ENCODE data around the gene ANXA3.
"Not testable (repeated sequence)": the region's sequence is repeated elsewhere in the genome, so short reads cannot be mapped to it uniquely, and the experiment has no call there.

ANXA3 gene

GRCh38 chr4:78551420-78552351 is at the start of gene ANXA3:
TSS of gene ANXA3 (plus strand) at chr4:78551770. CDS start at chr4:78554474, 2,704 bp downstream.
- DNase-seq (ENCODE audit: low read depth in 2 of 2), result peak in 1 of 2 donors; percentile 0

GRCh38 chr4:78506260-78506659 is 45.3 kb upstream of the ANXA3 start:
- DNase-seq (ENCODE audit: low read depth in 2 of 2), result not testable (repeated sequence)

- DNase-seq (ENCODE audit: low read depth in 2 of 2), result no peak
These were observed 42.5 kb upstream of the ANXA3 start for GRCh38 chr4:78509043-78509442.

DNA sequence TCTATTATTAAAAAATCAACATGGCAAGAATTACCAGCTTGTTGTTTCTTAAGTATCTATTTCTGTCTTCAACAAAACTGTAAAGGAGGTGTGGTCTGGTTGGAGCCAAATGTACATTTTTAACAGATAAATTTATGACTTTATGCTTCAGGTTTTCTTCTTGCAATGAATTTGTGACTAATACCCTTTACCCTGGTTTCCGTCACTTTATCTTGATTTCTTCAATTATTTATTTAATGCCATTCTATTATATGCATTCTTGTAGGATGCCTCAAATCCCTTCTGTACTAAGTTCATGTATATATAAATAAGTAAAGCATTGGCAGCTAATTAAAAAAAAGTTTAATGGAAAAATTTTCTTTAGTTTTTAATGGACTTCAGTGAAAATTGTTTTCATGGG is 41.5 kb upstream of the ANXA3 start:
- DNase-seq (ENCODE audit: low read depth in 2 of 2), result no peak

GRCh38 chr4:78510681-78511080 is 40.9 kb upstream of the ANXA3 start:
- no peak for DNase-seq (ENCODE audit: low read depth in 2 of 2)

GRCh38 chr4:78512357-78512920 is 39.1 kb upstream of the ANXA3 start:
- no peak for DNase-seq (ENCODE audit: low read depth in 2 of 2)

DNA sequence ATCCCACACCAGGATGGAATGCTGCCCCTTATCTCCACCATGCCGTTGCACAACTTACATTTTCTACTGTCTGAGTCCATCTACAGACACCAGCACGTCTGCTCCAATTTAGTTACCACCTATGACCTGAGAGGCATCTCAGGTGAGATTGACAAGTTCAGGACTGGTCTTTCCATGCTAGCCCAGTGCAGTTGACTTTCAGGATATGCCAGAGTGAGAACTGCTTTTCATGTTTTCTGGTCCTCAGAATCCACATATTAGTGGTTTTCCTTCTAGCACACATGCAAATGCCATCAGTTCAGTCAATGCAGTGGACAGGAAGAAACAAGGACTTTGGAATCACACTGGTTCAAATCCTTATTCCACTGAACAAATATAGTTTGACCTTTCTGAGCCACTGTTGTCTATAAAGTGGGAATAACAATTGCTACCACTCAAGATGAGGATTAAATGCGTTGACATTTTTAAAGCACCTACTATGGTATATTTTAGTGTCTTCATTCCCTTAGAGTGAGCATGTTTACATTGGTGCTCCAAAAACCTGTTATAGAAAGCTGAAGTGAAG is 38.1 kb upstream of the ANXA3 start:
- no peak for DNase-seq (ENCODE audit: low read depth in 2 of 2)

DNA sequence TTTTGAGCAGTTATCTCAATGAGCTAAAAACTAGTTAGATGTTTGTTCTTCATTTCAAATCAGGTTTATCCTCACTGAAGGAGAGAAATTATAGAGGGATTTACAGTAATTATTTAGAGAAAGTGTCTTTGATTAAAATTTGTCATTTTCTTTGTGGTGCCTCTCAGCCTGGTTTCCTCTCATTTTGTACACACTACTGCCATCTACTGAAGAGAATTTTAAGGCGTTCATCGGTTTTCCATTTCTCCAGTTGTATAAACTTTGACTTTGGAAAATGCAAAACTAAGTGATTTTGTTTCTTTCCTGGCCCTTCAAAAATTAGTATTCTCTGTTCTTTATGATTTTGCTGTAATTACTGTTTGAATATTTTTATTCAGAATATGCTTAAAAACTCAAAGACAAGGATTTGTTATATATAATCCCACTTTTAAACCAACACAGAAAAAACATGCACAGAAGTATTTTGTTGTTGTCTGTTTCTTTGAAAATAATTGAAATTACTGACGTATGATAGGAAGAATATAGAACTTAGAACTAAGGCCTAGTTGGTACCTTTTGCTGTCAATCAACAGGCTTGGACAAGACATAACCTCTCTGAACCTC is 34.4 kb upstream of the ANXA3 start:
- DNase-seq (ENCODE audit: low read depth in 2 of 2), result no peak

DNA sequence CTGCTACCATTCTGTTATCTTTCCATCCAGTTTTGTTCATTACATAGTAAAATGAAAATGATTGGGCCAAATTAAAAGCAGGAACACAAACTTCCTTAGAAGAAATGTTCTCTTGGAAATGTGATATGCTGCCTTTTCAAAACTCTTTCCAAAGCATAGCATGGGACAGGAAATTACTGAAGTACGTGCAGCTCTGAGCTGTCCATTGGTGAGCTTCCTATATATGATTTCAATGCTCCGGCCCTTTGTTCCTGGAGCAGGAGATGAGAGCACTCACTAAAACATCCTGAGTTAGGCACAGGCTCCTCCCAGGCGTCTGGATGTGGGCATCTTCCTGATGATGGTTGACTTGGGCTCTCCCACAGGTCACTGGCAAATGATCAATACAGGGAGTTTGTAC is 33.0 kb upstream of the ANXA3 start:
- no peak for DNase-seq (ENCODE audit: low read depth in 2 of 2)

DNA sequence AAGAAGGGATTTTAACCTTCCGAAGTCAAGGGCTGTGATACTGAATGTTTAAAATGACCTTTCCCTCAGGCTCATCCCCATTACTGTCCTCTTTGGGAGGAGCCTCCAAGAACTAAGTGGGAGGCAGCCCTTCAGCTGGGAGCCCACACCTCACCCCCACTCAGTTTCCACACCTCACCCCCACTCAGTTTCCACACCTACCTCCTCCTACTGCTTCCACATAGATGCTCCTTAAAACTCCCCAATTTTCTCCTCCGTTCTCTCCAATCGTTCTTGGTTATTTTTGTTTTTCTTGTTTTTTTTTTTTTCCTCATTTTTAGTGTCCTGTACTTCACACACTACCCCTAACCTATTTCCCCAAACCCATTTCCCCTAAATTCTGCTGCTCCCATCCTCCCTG is 31.6 kb upstream of the ANXA3 start:
- no peak for DNase-seq (ENCODE audit: low read depth in 2 of 2)

- no peak for DNase-seq (ENCODE audit: low read depth in 2 of 2)
These were observed 30.8 kb upstream of the ANXA3 start for GRCh38 chr4:78520808-78521226.

- no peak for DNase-seq (ENCODE audit: low read depth in 2 of 2)
These were observed 27.6 kb upstream of the ANXA3 start for GRCh38 chr4:78524009-78524408.

- DNase-seq (ENCODE audit: low read depth in 2 of 2), result no peak
These were observed 26.0 kb upstream of the ANXA3 start for GRCh38 chr4:78525559-78525958.

DNA sequence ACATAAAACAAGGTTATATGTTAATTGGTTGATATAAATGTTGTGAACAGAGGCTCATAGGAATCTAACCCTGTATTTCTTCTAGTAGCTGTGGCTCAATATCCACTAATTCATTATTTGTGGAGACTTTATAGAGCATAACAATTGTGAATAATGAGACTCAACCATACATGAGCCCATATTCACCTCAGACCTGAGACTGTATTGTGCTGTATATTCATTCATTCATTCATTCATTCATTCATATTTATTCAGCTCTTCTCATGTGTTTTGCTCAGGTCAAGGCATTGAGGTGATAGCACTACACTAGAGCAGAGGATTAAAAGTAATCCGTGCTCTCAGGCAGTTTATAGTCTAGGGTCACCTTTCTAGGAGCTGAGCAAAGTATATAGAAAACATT is 24.5 kb upstream of the ANXA3 start:
- DNase-seq (ENCODE audit: low read depth in 2 of 2), result no peak

- no peak for DNase-seq (ENCODE audit: low read depth in 2 of 2)
These were observed 24.0 kb upstream of the ANXA3 start for GRCh38 chr4:78527555-78527954.

- DNase-seq (ENCODE audit: low read depth in 2 of 2), result no peak
These were observed 23.2 kb upstream of the ANXA3 start for GRCh38 chr4:78528327-78528726.

DNA sequence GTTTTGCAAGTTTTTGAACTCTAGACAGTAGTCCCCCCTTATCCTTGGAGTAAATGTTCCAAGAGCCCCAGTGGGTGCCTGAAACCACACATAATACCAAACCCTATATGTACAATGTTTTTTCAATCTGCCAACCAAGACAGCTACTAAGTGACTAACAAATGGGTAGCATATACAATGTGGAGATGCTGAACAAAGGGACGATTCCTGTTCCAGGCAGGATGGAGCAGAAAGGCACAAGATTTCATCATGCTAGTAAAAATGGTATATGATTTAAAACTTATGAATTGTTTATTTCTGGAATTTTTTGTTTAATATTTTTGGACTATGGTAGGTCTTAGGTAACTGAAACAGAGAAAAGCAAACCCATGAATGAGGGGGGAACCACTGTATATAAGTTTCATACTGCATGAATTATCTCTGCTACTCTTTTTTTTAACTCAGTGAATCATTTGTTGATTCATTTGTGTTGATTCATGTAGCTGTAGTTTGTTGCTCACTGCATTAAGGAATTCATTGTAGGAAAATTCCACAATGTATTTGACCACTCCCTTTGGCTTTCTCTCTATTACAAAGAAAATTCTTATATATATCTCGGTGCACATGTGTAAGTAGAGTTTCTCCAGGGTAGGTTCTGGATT is 21.9 kb upstream of the ANXA3 start:
- no peak for DNase-seq (ENCODE audit: low read depth in 2 of 2)

DNA sequence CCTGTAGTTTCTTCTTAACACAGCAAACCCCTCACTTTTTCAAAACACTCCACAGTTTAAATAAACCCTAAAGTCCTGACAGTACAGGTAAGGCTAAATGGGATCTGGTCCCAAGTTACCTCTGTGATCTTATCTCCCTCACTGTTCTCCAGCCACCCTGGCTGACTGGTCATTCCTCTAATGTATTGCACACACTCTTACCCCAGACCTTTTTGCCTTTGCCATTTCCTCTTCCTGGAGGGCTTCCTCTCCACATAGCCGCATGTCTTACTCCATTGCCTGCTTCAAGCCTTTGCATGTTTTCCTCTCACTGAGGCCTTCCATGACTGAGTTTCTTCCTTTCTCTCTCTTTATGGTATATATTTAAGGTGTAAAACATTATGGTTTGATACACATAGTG is 19.5 kb upstream of the ANXA3 start:
- DNase-seq (ENCODE audit: low read depth in 2 of 2), result no peak

- no peak for DNase-seq (ENCODE audit: low read depth in 2 of 2)
These were observed 17.7 kb upstream of the ANXA3 start for GRCh38 chr4:78533854-78534253.

DNA sequence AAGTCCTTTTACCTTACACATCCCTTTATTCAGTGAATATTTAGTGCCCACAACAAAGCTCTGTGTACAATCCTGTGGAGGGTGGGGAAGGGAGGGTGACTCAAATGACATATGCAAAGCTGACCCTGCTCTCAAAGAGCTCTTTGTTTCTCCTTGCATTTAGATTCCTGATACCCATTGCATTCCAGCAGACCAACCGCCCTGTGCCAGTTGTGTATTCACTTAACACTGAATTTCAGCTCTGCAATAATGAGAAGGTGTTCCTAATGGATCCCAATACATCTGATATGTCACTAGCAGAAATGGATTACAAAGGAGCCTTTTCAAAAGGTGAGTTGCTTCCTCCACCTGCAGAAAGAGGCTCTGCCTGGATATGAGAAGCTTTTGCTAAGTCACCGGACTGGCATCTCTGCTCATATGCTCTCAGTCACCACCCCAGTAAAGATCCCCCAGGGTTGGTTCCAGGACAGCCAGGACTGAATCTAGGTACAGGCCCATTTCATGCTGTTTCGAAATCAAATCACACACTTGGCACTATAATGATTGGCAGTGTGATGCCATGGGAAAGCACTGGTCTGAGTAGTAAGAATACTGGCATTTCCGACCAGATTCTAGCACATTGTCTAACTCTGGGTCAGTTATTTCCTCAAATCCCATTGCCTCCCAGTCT is 17.1 kb upstream of the ANXA3 start:
- no peak for DNase-seq (ENCODE audit: low read depth in 2 of 2)

DNA sequence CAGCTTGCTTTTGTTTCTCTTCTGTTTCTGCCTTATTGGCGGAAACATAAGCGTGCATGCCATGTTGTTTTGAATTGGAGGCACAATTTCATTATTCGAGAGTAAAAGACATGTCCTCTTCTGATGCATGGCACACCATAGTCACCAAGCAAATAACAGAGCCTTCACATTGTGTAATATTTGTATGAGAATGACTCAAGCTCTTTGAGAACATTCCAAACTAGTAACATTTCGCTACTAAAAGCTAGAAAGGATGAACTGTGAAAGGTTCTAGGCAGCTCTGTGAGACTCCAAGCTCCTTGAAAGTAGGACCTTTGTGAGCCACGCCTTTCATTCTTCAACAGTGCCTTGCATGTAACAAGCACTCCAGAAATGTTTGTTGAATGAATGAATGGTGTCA is 9.2 kb upstream of the ANXA3 start:
- no peak for DNase-seq (ENCODE audit: low read depth in 2 of 2)
